Fibroblast of gingiva (primary cell): ENCODE results near the gene TFIP11.

Experiments
- DNase-seq: peaks from one replicate; pipeline ENCODE4 v3.0.0-alpha.2; 2011; ENCODE audit warnings: low read depth

TFIP11 gene

GRCh38 chr22:26512149-26512793 lies at the start of gene TFIP11:
Gene TFIP11, minus strand, starts transcription at chr22:26512473. Its CDS starts 2,201 bp downstream, at chr22:26510272.
- peak; percentile 84 for DNase-seq

GRCh38 chr22:26561756-26562417 lies 49.6 kb upstream of the TFIP11 start:
- no peak for DNase-seq

GRCh38 chr22:26559961-26560575 lies 47.8 kb upstream of the TFIP11 start:
- DNase-seq: no peak

GRCh38 chr22:26558248-26558895 lies 46.1 kb upstream of the TFIP11 start:
- peak; percentile 45 for DNase-seq

- no peak for DNase-seq
Observed at GRCh38 chr22:26556904-26557303, 44.6 kb upstream of the TFIP11 start.

- DNase-seq: no peak
Observed at GRCh38 chr22:26555478-26555877, 43.2 kb upstream of the TFIP11 start.

- no peak for DNase-seq
Observed at GRCh38 chr22:26554956-26555355, 42.7 kb upstream of the TFIP11 start.

GRCh38 chr22:26553056-26553752 lies 40.9 kb upstream of the TFIP11 start:
- DNase-seq: peak; percentile 64

- DNase-seq: no peak
Observed at GRCh38 chr22:26552466-26552865, 40.2 kb upstream of the TFIP11 start.

- DNase-seq: no peak
Observed at GRCh38 chr22:26551568-26551967, 39.3 kb upstream of the TFIP11 start.

GRCh38 chr22:26550498-26551033 lies 38.3 kb upstream of the TFIP11 start:
- peak; percentile 14 for DNase-seq

- no peak for DNase-seq
Observed at GRCh38 chr22:26549902-26550497, 37.7 kb upstream of the TFIP11 start.

GRCh38 chr22:26548984-26549383 lies 36.7 kb upstream of the TFIP11 start:
- no peak for DNase-seq

GRCh38 chr22:26548303-26548702 lies 36.0 kb upstream of the TFIP11 start:
- DNase-seq: no peak

- no peak for DNase-seq
Observed at GRCh38 chr22:26547837-26548236, 35.6 kb upstream of the TFIP11 start.

- no peak for DNase-seq
Observed at GRCh38 chr22:26547426-26547825, 35.2 kb upstream of the TFIP11 start.

GRCh38 chr22:26546282-26546681 lies 34.0 kb upstream of the TFIP11 start:
- DNase-seq: no peak

- DNase-seq: no peak
Observed at GRCh38 chr22:26545827-26546226, 33.6 kb upstream of the TFIP11 start.

GRCh38 chr22:26545385-26545784 lies 33.1 kb upstream of the TFIP11 start:
- DNase-seq: no peak

- no peak for DNase-seq
Observed at GRCh38 chr22:26544489-26544888, 32.2 kb upstream of the TFIP11 start.

- no peak for DNase-seq
Observed at GRCh38 chr22:26542831-26543230, 30.6 kb upstream of the TFIP11 start.
